Naive thymus-derived CD8-positive, alpha-beta T cell (primary cell): Measurements from ENCODE around the gene OAT. TPM values are rescaled to one million over a fixed set of nuclear protein-coding genes. Genes with fewer than 3 reads are reported as not detected.

Experiments
- ATAC-seq, 2 donors: fragments of 150-1000 bp; cut with Tn5 transposase in 1 of 2; sonication (Bioruptor Pico), chemical (Tn5 transposase) in 1 of 2; 1 replicate in 1 of 2; 2 replicates in 1 of 2; pipeline ENCODE4 v1.10.0; 2021; ENCODE audit warnings: mild to moderate bottlenecking in 2 of 2, moderate library complexity in 2 of 2
- POLR2A ChIA-PET: fragments of 350-600 bp; sonication (Branson Sonifier 250); formaldehyde crosslinking; loops from one replicate; lab custom pipeline; 2021; ENCODE audit warnings: antibody characterized with exemption; lab: Charles Lee
- DNase-seq, 10 donors: peaks; one replicate each; pipeline versions ENCODE4 v3.0.0 to v3.0.0-alpha.2; 2020 to 2022
- H3K27ac Mint-ChIP-seq, 10 donors: one replicate each; pipeline ENCODE4 v1.8.0; 2020 to 2022; ENCODE audit warnings: mild to moderate bottlenecking in 10 of 10, mixed read lengths in 10 of 10, moderate library complexity in 4 of 10, inconsistent platforms in 1 of 10
- H3K27me3 Mint-ChIP-seq, 5 donors: one replicate each; pipeline ENCODE4 v1.8.0; 2021 to 2022; ENCODE audit warnings: mixed read lengths in 5 of 5
- H3K36me3 Mint-ChIP-seq, 3 donors: one replicate each; pipeline ENCODE4 v1.8.0; 2020 to 2022; ENCODE audit warnings: mixed read lengths in 3 of 3, mild to moderate bottlenecking in 2 of 3, inconsistent platforms in 1 of 3
- H3K4me1 Mint-ChIP-seq, 4 donors: one replicate each; pipeline ENCODE4 v1.8.0; 2021 to 2022; ENCODE audit warnings: mixed read lengths in 4 of 4
- H3K4me3 Mint-ChIP-seq, 10 donors: one replicate each; pipeline ENCODE4 v1.8.0; 2020 to 2022; ENCODE audit warnings: mild to moderate bottlenecking in 10 of 10, mixed read lengths in 10 of 10, moderate library complexity in 6 of 10, inconsistent platforms in 1 of 10
- H3K9me3 Mint-ChIP-seq, 9 donors: one replicate each; pipeline ENCODE4 v1.8.0; 2020 to 2022; ENCODE audit warnings: mixed read lengths in 9 of 9, mild to moderate bottlenecking in 3 of 9, inconsistent platforms in 1 of 9, moderate library complexity in 1 of 9
- polyA plus RNA-seq, 3 donors: library from polyadenylated mRNA; unstranded; fragments of 300-500 nt; fragmentation: Illumina TruSeq; gene quantifications; one replicate each; pipeline ENCODE4 v1.2.3, GENCODE V29; 2021
- total RNA-seq, 8 experiments: library from RNA in 2 of 8; stranded (reverse) in 2 of 8; gene quantifications; one replicate each; pipeline ENCODE4 v1.2.3 and lab custom pipeline; 2021 to 2026

OAT gene
- total and polyA plus RNA-seq, 5 experiments from 2014 or later = 47.1 to 91.5 (median 67.9) TPM

GRCh38 chr10:124390471-124391187 lies 28.1 kb downstream of the OAT start:
- no peaks in the 10 kb centered on the region for H3K27me3 Mint-ChIP-seq
- H3K4me1 Mint-ChIP-seq = peaks cover 0 to 4% (median 1%) of the 10 kb centered on the region in 4 donors
- POLR2A ChIA-PET = no interaction called here
- no peak for ATAC-seq
- H3K4me3 Mint-ChIP-seq = no peak overlapping the region
- peaks cover 0 to 5% (median 2%) of the 10 kb centered on the region in 3 donors for H3K36me3 Mint-ChIP-seq
- no peak for DNase-seq
- peak overlapping the region in 1 of 10 donors; percentile 69 for H3K27ac Mint-ChIP-seq
- no peaks in the 10 kb centered on the region for H3K9me3 Mint-ChIP-seq

- Mint-ChIP-seq H3K4me1 (peaks cover 0 to 4% (median 1%) of the 10 kb centered on the region in 4 donors), H3K27me3 (peaks cover 2 to 8% (median 5%) of the 10 kb centered on the region in 5 donors), H3K9me3 (no peaks in the 10 kb centered on the region), H3K36me3 (peaks cover 0 to 5% (median 0%) of the 10 kb centered on the region in 3 donors), H3K27ac (peak overlapping the region in 3 of 10 donors; percentile 37 to 71 (median 44)), H3K4me3 (peak overlapping the region in 9 of 10 donors; percentile 22 to 64 (median 44))
- no peak for ATAC-seq
- POLR2A ChIA-PET = interaction anchor here (0.6 to 1.6 kb wide), 2 partner anchors 27 to 395 kb away, joined by 4 to 7 read pairs; no protein-coding TSS in a partner anchor
- DNase-seq = peak in 1 of 10 donors; percentile 9
Observed at GRCh38 chr10:124389613-124390361, 28.9 kb downstream of the OAT start.

- H3K4me3 Mint-ChIP-seq = peak overlapping the region in 9 of 10 donors; percentile 37 to 64 (median 50)
- H3K9me3 Mint-ChIP-seq = no peaks in the 10 kb centered on the region
- DNase-seq (peak; percentile 83 to 99 (median 92)), ATAC-seq (peak; percentile 96 to 97)
- peaks cover 2 to 13% (median 8%) of the 10 kb centered on the region in 5 donors for H3K27me3 Mint-ChIP-seq
- H3K27ac Mint-ChIP-seq = peak overlapping the region in 3 of 10 donors; percentile 37 to 71 (median 44)
- peaks cover 0 to 4% (median 1%) of the 10 kb centered on the region in 4 donors for H3K4me1 Mint-ChIP-seq
- H3K36me3 Mint-ChIP-seq = peaks cover 0 to 5% (median 0%) of the 10 kb centered on the region in 3 donors
- POLR2A ChIA-PET = interaction anchor here (0.6 to 1.6 kb wide), 3 partner anchors 15 to 394 kb away, joined by 3 to 7 read pairs (median 4); no protein-coding TSS in a partner anchor
Observed at GRCh38 chr10:124388823-124389612, 29.7 kb downstream of the OAT start.

GRCh38 chr10:124388476-124388822 lies 30.3 kb downstream of the OAT start:
- Mint-ChIP-seq H3K36me3 (no peaks in the 10 kb centered on the region), H3K4me1 (peaks cover 0 to 4% (median 2%) of the 10 kb centered on the region in 4 donors), H3K27ac (peak overlapping the region in 2 of 10 donors; percentile 36 to 48), H3K27me3 (peaks cover 4 to 17% (median 10%) of the 10 kb centered on the region in 5 donors), H3K4me3 (peak overlapping the region; percentile 22 to 71 (median 56)), H3K9me3 (no peaks in the 10 kb centered on the region)
- ATAC-seq = no peak
- POLR2A ChIA-PET = interaction anchor here (1.4 to 1.6 kb wide), 2 partner anchors 15 to 394 kb away, joined by 3 to 7 read pairs; no protein-coding TSS in a partner anchor
- peak in 1 of 10 donors; percentile 10 for DNase-seq

- DNase-seq (no peak), ATAC-seq (no peak)
- Mint-ChIP-seq H3K27me3 (peaks cover 6 to 23% (median 11%) of the 10 kb centered on the region in 5 donors), H3K4me1 (peaks cover 0 to 4% (median 2%) of the 10 kb centered on the region in 4 donors), H3K4me3 (peak overlapping the region in 7 of 10 donors; percentile 20 to 55 (median 39)), H3K27ac (peak overlapping the region in 1 of 10 donors; percentile 49), H3K36me3 (no peaks in the 10 kb centered on the region), H3K9me3 (no peaks in the 10 kb centered on the region)
- POLR2A ChIA-PET = no interaction called here
Observed at GRCh38 chr10:124387078-124387874, 31.4 kb downstream of the OAT start.

GRCh38 chr10:124386186-124387077 lies 32.3 kb downstream of the OAT start:
- Mint-ChIP-seq H3K36me3 (no peaks in the 10 kb centered on the region), H3K4me1 (peaks cover 0 to 4% (median 2%) of the 10 kb centered on the region in 4 donors), H3K9me3 (no peaks in the 10 kb centered on the region), H3K27me3 (peaks cover 10 to 29% (median 15%) of the 10 kb centered on the region in 5 donors), H3K4me3 (no peak overlapping the region), H3K27ac (no peak overlapping the region)
- POLR2A ChIA-PET = no interaction called here
- no peak for ATAC-seq
- DNase-seq = no peak

GRCh38 chr10:124385627-124386185 lies 33.0 kb downstream of the OAT start:
- Mint-ChIP-seq H3K9me3 (no peaks in the 10 kb centered on the region), H3K27ac (no peak overlapping the region), H3K4me1 (peaks cover 0 to 4% (median 2%) of the 10 kb centered on the region in 4 donors), H3K27me3 (peaks cover 15 to 36% (median 22%) of the 10 kb centered on the region in 5 donors), H3K36me3 (no peaks in the 10 kb centered on the region), H3K4me3 (no peak overlapping the region)
- ATAC-seq = no peak
- no peak for DNase-seq
- POLR2A ChIA-PET = no interaction called here

- Mint-ChIP-seq H3K36me3 (no peaks in the 10 kb centered on the region), H3K4me3 (no peak overlapping the region), H3K9me3 (peaks cover 0 to 1% (median 0%) of the 10 kb centered on the region in 9 donors), H3K4me1 (peaks cover 0 to 4% (median 2%) of the 10 kb centered on the region in 4 donors), H3K27me3 (peaks cover 21 to 46% (median 32%) of the 10 kb centered on the region in 5 donors), H3K27ac (peak overlapping the region in 1 of 10 donors; percentile 63)
- no peak for DNase-seq
- POLR2A ChIA-PET = no interaction called here
- no peak for ATAC-seq
Observed at GRCh38 chr10:124384591-124385190, 34.0 kb downstream of the OAT start.

- H3K27ac Mint-ChIP-seq = no peak overlapping the region
- H3K4me1 Mint-ChIP-seq = peaks cover 0 to 3% (median under 1%) of the 10 kb centered on the region in 4 donors
- peaks cover 22 to 51% (median 35%) of the 10 kb centered on the region in 5 donors for H3K27me3 Mint-ChIP-seq
- no peak overlapping the region for H3K4me3 Mint-ChIP-seq
- POLR2A ChIA-PET = no interaction called here
- ATAC-seq (no peak), DNase-seq (no peak)
- peaks cover 0 to 1% (median 0%) of the 10 kb centered on the region in 9 donors for H3K9me3 Mint-ChIP-seq
- no peaks in the 10 kb centered on the region for H3K36me3 Mint-ChIP-seq
Observed at GRCh38 chr10:124384172-124384571, 34.6 kb downstream of the OAT start.

GRCh38 chr10:124383496-124383895 lies 35.2 kb downstream of the OAT start:
- no peak for DNase-seq
- H3K4me3 Mint-ChIP-seq = no peak overlapping the region
- peaks cover 0 to 2% (median under 1%) of the 10 kb centered on the region in 4 donors for H3K4me1 Mint-ChIP-seq
- ATAC-seq = no peak
- H3K36me3 Mint-ChIP-seq = no peaks in the 10 kb centered on the region
- H3K27me3 Mint-ChIP-seq = peaks cover 22 to 58% (median 39%) of the 10 kb centered on the region in 5 donors
- H3K27ac Mint-ChIP-seq = no peak overlapping the region
- POLR2A ChIA-PET = interaction anchor here (0.6 kb wide), 1 partner anchor 14 kb away, joined by 3 read pairs; no protein-coding TSS in a partner anchor
- H3K9me3 Mint-ChIP-seq = peaks cover 0 to 1% (median 0%) of the 10 kb centered on the region in 9 donors
